CD4-positive, alpha-beta T cell treated with Interleukin-4 for 1 hour (primary cell): Measurements from ENCODE around the gene ODAD2.

Experiments
- DNase-seq, 2 donors: peaks; one replicate each; pipeline ENCODE4 v3.0.0-alpha.2; 2020 to 2022

The ODAD2 gene

DNA sequence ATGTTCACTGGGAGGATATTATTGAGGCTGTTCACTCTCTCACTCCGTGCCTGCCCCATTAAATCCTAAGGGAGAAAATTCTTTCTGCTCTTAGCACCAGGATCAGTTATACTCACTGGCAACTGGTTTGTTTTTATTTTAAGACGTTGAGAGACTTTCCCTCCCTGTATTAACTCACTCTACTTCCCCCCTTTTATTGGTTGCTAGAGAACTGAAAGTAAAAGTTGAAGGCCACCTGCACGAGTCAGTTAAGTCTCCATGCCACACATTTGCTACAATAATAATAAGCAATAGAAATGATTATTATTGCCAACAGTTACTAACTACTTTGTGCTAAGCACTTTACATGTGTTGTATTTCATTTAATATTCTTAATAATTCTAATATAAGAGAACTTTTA, 40.5 kb downstream of the ODAD2 start:
- peak in 1 of 2 donors; percentile 11 for DNase-seq

DNA sequence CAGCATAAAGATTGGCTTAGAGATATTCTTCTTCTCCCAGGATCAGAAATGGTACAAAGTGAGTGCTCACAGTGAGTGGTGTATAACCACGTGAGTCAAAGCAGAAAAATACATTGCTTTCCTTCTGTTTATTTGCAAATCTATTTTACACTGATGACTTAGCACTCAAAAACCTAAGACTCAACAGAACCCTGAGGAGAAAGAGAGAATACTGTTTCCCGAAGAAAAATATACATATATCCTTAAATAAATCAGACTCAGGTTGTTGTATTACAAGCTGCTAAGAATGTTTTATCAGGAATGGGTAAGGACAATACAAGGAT, 48.7 kb downstream of the ODAD2 start:
- DNase-seq: no peak

DNA sequence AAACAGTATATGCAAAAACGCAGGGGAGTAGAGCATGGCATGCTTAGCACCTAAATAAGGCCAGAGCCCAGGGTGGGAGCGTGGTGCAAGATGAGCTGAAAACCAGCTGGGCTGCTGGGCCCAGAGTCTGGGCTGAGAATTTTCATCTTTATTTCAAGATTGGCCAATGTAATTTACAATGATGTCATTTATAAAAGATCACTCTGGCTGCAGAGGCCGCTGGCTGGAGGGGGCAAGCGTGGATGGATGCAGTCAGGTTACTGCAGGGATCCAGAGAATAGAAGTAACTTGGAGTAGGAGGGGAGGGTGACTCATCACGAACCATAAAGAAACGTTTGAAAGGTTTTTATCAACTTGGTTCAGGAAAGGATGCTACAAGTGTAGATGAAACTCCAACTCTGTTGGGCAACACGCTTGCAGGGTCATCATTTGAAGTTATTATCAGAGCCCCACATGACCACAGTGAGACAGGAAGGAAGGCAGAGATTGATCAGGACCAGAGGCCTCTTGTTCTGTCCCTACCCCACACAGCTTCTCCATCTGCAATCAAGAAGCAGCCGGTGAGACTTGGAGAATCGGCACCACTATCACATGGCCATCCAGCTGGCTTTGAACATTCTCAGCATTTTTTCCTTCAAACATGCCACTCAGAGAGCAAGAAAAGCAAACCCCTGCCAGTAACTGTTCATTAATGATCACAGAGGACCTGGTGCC, 49.2 kb downstream of the ODAD2 start:
- no peak for DNase-seq

DNA sequence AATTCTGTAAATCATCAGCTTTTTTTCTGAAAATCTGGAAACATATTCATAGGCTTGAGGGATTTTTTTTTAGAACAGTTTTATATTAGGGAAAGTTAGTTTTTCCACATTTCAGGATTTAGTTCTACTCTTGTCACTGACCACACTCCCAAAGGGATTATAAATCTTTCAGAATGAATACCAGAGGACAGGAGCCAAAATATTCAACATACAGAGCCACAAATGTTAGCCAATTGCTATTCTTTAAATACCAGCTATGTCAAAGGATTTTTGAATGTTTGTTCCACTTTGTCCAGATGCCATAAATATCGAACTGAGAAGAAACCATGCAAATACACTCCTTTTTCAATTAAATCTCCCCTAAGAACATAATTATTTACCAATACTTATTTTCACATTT, 50.7 kb downstream of the ODAD2 start:
- no peak for DNase-seq

DNA sequence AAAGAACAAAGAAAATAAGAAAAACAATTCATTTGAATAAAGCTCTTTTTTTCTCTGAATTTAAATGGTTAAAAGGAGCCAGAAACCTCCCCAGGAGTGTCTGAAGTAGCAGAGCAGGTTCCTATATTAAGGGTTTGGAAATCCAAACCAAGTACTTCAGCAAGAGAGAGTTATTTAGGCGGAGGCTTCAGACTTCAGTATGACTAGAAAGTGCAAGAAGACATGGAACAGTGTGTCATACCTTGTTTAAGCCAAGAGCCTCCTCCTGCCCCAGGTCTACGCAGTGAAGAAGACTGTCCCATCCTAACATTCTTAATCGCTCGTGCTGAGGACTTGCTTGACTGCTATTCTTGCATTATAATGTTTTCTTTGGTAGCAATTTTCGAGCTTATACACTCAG, 51.3 kb downstream of the ODAD2 start:
- no peak for DNase-seq

DNA sequence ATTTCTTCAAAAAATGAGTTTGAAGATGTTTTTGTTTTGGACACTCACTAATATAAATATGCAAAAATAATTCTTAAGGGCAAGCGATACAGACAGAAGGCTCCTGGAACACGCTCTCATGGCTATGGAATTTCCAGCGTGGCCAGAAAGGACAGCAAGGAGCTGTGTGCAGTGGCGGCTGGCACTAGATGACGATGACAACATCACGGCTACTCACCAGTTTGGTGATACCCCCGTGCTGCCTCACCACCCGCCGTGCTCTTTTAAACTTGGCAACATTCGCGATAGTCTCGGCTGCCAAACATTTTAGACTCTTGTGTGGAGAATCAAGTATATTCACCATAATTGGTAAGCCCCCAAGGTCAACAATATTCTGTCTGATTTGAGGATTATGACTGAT, 54.9 kb downstream of the ODAD2 start:
- no peak for DNase-seq

DNA sequence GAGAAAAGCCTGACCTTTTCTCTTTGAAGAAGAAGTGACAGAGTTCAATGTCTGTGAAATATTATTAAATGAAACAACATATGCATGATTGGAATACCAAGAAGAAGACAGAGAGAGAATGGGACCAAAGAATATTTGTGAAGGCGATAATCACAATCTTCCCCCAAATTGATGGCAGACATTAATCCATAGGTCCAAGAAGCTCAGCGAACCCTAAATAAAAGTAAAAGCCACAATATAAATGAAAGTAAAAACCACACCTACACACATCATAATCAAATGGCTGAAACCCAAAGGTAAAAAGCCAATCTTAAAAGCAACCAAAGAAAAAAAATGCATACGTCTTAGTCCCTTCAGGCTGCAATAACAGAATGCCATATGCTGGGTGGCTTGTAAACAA, 84.0 kb downstream of the ODAD2 start:
- DNase-seq: no peak

DNA sequence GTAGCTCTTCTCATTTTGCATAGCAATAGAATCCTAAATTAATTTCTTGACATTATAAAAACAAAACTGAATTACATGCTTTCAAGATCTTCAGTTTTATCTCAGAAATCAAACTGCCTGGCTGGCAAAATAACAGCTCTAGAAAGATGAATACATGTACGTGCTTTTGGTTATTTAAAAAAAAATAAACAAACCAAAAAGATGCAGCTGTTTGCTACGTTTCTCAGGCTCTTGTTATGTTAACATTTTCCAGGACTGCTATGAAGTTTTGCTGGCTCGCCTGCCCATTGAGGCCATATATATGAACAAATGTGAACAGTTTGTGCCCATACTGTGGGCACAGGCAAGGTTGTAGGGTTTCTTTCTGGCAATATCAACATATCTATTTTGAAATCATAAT, 86.6 kb downstream of the ODAD2 start:
- no peak for DNase-seq

DNA sequence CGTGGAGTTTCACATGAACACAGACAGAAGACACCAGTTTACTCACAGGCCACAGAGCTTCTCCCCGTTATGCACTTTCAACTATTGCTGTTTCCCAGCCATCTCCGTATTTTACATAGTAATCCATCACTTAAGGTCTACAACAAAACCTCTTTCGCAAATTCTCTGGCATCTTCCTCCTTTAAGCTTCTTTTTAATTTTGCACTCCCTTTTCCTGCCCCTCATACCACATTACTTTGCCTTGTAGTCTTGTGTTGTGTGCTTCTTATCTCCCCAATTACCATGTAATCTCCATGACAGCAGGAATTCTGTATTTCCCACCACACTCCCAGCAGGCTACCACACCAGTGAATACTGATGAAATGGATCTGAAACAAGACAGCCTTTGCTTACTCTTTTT, 87.3 kb downstream of the ODAD2 start:
- no peak for DNase-seq

DNA sequence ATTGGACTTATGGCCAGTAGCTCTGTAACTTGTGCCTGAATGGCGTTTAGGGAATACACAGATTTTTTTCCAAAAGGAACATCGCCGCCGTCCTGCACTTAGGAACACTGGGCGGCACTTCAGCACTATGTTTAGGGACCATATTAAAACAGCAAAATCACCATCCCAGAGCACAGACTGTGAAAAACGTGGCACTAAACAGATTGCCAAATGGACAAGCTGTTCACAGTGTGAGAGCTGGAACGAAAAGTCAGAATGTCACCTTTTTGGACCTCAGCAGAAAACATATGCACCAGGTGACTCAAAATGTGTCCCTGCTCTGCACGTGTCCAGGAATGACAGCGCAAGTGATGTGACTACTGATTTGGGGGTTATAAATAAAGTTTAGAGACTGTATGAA, 87.9 kb downstream of the ODAD2 start:
- no peak for DNase-seq

DNA sequence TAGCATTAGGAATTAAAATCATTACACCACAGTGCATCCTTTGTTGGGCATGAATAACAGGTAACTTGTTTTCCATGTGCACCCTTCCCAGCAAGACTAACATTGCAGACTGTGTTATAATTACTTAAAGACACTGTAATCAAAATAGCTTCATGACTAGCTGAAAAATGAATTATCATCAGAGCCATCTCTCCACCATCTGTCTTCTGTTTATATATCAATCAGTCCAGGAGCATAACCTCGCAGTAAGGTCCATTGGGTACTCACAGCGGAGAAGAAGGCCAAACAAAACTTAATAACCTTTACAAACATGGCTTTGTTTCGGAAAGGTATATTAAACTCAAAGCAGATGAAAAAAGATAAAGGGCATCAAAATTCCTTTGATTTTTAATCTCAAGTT, 90.6 kb downstream of the ODAD2 start:
- DNase-seq: no peak

DNA sequence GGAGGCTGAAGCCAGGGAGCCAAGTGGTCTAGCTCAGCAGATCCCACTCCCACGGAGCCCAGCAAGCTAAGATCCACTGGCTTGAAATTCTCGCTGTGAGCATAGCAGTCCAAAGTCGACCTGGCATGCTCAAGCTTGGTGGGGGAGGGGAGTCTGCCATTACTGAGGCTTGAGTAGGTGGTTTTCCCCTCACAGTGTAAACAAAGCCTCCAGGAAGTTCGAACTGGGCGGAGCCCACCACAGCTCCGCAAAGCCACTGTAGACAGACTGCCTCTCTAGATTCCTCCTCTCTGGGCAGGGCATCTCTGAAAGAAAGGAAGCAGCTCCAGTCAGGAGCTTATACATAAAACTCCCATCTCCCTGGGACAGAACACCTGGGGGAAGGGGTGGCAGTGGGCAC, 99.4 kb downstream of the ODAD2 start:
- DNase-seq: peak; percentile 14 to 27

DNA sequence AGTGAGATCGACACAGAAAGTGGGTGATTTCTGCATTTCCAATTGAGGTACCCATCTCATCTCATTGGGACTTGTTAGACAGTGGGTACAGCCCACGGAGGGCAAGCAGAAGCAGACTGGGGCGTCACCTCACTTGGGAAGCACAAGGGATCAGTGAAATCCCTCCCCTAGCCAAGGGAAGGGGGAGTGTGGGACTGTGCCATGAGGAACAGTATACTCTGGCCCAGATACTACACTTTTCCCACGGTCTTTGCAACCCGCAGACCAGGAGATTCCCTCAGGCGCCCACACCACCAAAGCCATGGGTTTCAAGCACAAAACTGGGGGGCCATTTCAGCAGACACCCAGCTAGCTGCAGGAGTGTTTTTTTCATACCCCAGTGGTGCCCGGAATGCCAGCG, 99.8 kb downstream of the ODAD2 start:
- DNase-seq: no peak

DNA sequence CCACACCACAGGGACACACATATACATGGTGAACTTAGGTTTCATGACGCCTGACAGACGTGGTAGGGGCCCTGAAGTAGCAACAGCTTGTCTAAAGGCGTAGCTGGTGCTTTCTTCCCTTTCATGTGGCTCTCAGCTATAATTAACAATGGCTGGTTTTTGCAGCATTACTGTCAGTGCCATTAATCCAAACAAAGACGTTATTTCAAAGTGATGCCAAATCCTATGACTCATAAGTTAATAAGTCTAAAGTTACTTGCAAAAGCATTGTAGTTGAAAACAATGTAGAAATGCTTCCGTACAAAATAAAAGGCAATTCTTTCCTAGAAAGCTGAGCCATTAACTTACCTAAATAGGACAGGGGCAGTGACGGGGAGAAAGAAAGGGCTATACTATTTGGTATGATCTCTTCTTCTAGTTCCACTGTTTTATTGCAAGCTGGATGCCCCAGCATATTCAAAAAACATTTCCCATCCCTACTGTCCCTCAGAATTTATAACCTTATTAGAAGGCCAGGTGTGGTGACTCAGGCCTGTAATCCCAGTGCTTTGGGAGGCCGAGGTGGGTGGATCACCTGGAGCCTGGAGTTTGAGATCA, 105.4 kb downstream of the ODAD2 start:
- DNase-seq: no peak

DNA sequence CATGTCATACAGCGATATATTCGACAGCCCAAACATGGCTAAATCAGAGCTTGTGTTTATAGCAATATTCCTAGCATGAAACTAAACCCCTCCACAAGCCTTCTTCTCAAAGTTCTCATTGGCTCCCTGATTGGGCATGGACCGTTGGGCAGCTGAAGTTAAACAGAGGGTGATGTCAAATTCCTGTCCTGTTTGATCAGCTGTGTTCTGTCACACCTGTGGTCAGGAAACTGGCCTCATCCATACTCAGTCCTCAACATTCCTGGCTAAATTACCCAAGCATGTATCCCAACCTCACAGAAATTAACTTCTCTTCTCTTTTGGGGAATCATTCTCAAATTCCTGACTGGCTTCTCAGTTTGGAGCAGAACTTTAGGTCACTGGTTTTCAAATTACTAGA, 107.9 kb downstream of the ODAD2 start:
- no peak for DNase-seq

DNA sequence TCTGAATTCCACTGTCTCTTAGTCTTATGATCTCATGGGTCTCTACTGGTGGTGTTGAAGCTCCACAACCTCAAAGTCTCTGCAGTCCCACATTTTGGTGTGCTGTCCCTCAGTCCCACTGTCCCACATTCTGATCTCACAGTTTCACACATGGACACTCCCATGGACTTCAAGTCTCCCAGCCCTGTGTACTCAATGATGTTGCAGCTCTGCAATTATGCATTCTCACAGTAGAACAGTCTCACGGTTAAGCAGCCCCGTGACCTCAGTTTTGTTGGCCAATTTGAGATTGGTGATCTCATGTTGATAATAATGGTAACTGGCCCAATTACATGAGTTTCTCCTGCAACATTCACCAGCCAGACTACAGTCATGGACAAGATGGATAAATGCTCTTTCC, 109.4 kb downstream of the ODAD2 start:
- no peak for DNase-seq

DNA sequence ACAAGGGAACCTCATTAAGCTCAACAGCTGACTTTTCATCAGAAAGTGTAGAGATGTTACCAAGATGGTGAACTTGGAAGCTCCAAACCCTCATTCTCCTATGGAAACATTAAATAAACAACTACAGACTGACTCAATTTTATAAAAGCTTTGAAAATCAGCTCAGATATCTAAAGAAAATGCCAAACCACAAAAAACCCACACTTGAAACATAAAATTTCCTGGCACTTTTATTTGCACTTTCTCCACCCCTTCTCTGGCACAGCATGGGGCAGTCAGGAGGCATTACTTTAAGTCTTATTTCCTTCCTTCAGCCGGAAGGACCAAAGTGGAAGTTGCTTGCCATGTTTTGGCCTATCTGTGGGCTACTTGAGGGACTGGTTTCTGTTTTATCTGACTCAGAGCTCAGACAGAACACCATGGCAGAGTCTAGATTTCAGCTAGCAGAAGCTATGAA, 114.7 kb downstream of the ODAD2 start:
- no peak for DNase-seq

DNA sequence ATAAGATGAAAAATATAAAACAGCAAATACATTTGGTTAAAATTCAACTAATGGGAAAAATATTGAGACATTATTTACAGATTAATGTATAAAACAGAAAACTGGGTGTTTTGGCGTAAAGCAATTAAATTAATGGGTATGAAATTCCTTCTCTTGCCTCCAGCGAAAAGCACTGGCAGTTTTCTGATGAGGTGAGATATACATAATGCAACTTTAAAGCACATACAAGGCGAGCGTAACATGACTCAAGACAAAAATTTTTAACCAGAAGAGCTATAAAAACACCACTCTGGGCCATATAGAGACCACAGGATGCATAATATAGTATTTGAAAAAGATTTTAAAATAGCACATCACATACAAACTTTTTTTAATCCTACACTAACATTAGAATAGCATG, 120.6 kb downstream of the ODAD2 start:
- DNase-seq: no peak

DNA sequence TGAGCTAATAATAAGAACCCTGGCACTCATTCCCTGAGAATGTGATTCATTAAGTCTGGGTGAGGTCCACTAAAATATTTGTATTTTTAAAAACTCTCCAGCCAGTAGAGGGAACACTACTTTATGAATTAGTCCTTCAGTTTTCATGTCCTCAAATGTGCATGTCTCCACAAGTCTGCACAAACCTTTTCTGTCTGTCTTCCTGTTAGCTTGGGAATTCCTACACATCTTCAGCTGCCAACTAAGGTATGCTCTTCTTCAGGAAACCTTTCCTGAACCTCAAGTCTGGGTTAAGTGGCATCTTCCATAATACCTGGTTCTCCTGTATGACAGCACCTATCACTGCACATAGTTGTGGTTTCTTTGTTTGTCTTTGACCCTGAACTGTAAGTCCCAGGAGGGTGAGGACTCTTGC, 133.7 kb downstream of the ODAD2 start:
- DNase-seq: no peak

DNA sequence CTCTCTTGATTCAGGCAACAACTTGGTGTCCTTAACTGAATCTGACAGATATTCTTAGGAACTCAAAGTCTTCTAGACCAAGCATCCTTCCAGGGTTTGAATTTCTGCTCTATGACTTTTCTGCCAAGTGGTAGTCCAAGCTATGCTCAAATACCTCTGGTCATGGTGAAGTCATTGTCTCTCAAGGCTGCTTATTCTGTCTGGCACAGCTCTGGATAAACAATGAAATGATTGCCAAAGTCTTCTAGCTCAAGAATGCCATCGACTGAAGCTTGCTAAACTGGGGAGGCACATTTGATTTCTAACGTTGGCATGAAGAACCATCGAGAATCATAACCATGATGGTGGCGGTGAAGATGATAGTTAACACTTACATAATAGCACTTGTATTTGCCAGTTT, 137.1 kb downstream of the ODAD2 start:
- no peak for DNase-seq

DNA sequence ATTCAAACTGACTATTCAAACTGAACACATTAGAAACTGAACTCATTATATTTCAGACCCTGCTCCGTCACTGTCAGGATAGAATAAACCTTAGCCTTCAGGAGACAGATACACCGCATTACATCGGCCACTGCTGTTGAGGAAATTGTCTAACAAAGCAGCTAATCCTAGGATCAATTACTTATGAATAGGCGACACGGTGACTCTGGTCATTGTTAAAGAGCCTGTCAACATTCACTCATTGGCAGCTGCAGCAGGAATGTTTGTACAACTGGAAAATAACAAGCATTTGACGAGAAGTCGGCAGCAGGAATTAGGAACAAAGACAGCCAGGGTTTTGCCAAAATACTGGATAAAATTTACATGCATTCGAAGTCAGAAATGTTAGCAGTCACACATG, 141.3 kb downstream of the ODAD2 start:
- DNase-seq: no peak

DNA sequence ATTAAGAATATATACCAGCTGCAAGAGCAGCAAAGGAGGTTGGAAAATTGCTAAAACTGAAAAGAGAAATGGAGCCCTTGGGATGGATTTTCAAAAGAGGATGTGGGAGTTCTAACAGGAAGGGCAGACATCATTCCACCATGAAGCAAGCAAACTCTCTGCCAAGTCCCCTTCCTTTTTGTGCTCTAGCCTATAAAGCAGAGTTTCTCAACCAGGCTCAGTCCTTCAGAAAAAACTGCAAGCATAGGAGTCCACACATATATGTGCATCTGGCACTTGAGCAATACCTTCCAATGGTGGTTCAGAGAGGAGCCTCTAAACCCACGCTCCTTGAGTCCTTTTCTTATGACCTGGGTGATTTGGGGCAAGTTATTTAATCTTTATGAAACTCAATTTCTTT, 154.7 kb downstream of the ODAD2 start:
- no peak for DNase-seq

DNA sequence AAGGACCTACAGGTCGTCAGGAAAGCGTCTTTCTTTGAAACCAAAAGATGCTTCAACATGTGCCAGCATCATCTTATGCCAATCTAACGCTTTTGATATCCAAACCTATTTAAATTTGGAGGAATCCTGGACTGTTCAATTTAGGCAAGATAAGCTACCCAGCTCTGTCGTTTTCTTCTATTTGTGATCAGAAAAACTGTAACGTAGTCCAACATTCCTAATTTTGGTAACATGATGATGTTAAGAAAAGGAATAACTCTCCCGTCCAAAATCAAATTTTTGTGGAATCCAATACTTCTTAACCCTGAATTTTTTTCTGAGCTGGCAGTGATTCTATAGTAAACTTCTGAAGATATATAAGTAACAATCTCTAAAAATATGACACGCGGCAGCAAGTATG, 160.0 kb downstream of the ODAD2 start:
- no peak for DNase-seq

DNA sequence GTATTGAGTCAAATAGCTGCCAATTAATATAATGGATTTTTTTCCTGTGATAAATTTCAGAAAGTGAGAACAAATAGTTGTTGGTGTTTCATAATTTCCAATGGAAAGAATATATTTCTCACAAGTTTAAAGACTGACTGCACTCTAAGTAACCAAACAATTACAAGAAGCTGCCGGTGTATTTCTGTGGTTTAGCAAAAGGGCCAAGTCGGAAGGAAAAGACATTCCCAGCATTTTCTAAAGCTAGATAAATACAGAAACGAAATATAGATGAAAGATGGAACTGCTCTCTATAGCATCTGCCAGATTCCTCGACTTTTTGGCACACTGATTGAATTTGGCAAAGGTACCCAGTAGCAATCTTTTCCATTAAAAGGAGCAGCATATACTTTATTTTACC, 160.5 kb downstream of the ODAD2 start:
- DNase-seq: no peak

DNA sequence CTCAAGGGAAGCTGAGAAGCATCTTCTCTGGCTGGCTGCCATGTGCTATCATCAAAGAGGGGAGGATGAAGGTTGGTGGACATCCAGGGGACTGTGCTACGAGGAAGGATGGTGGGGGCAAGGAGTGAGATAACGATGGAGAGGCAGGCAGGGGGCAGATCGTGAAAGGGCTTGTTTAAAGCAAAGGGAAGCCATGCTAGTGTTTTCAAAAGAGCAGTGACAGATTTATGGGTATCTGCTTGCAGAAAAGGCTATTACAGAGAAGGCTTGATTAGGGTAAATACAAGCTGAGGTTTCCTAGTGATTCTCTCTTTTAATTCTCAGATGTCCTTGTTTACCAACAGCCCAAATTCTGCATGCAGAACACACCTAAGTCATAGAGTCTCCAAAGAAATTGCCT, 164.4 kb downstream of the ODAD2 start:
- DNase-seq: no peak
